Measurements from ENCODE around the gene ART4.

GRCh38 chr12:14826491-14826890 lies 16.8 kb downstream of the ART4 start:
- TF ChIP-seq CTCF (IDR thresholded peaks at IDR 0.05) (no peak), POLR2A (IDR thresholded peaks at IDR 0.05) (no peak), POLR2AphosphoS5 (IDR thresholded peaks at IDR 0.05; ENCODE audit: insufficient read depth in 1 of 2, low read depth in 1 of 2) (no peak)
